H7 (cell line): ENCODE measurements around the gene ADPRM. TPM values are rescaled to one million over a fixed set of nuclear protein-coding genes. Genes with fewer than 3 reads are reported as not detected.

Experiments used
- DNase-seq: peaks from one replicate; pipeline ENCODE4 v3.0.0; 2012
- H3K27me3 ChIP-seq: 2 replicates; pipeline ENCODE4 v1.6.0; 2011; ENCODE audit warnings: mild to moderate bottlenecking, low read length; ENCODE audit not compliant: control insufficient read depth, insufficient read depth
- H3K36me3 ChIP-seq: replicated peaks from 2 replicates; pipeline ENCODE4 v1.5.1; 2011; ENCODE audit warnings: low read length; ENCODE audit not compliant: control insufficient read depth, insufficient read depth
- H3K4me3 ChIP-seq: 2 replicates; pipeline ENCODE4 v1.5.1; 2011; ENCODE audit warnings: low read depth, mild to moderate bottlenecking, control low read depth, low read length, moderate library complexity; ENCODE audit not compliant: insufficient read depth
- total RNA-seq: library from RNA; depleted of rRNA; stranded (reverse); fragments of >200 nt; shearing (Covaris generic); gene quantifications from 2 replicates; pipeline ENCODE4 v1.2.3, GENCODE V29; 2014; rRNA removed

ADPRM gene
- 7.9 and 11.0 TPM in 2 replicates for total RNA-seq

- peak; percentile 94 for DNase-seq
- peak within 1 kb of the TSS; percentile 93 for H3K4me3 ChIP-seq
- H3K27me3 ChIP-seq: no peaks in the 10 kb centered on the region
These were observed at the start of gene ADPRM, which contains the start of gene SCO1 for GRCh38 chr17:10697092-10698081. ADPRM (plus strand) TSS chr17:10697594; CDS start chr17:10704927, 7,333 bp downstream. SCO1 (minus strand) TSS chr17:10697533; CDS start chr17:10697507, 26 bp downstream.

GRCh38 chr17:10648381-10648780 lies 49.0 kb upstream of the ADPRM start:
- DNase-seq: no peak
- no peaks in the 10 kb centered on the region for H3K36me3 ChIP-seq
- H3K27me3 ChIP-seq: no peaks in the 10 kb centered on the region
- no peak overlapping the region for H3K4me3 ChIP-seq

More at GRCh38 chr17:10697092-10698081, at the start of gene ADPRM, which contains the start of gene SCO1:
- H3K36me3 ChIP-seq: peaks cover 12% of the 10 kb centered on the region

- DNase-seq: no peak
- H3K4me3 ChIP-seq: no peak overlapping the region
- no peaks in the 10 kb centered on the region for H3K36me3 ChIP-seq
- H3K27me3 ChIP-seq: no peaks in the 10 kb centered on the region
These were observed 48.4 kb upstream of the ADPRM start for GRCh38 chr17:10648956-10649355.

GRCh38 chr17:10649602-10650001 lies 47.8 kb upstream of the ADPRM start:
- Histone ChIP-seq H3K27me3 (no peaks in the 10 kb centered on the region), H3K4me3 (no peak overlapping the region), H3K36me3 (no peaks in the 10 kb centered on the region)
- no peak for DNase-seq

GRCh38 chr17:10651927-10652326 lies 45.5 kb upstream of the ADPRM start:
- Histone ChIP-seq H3K27me3 (no peaks in the 10 kb centered on the region), H3K36me3 (no peaks in the 10 kb centered on the region), H3K4me3 (no peak overlapping the region)
- no peak for DNase-seq

GRCh38 chr17:10652984-10653659 lies 44.3 kb upstream of the ADPRM start:
- Histone ChIP-seq H3K27me3 (no peaks in the 10 kb centered on the region), H3K36me3 (no peaks in the 10 kb centered on the region), H3K4me3 (no peak overlapping the region)
- peak; percentile 6 for DNase-seq

GRCh38 chr17:10653987-10654386 lies 43.4 kb upstream of the ADPRM start:
- Histone ChIP-seq H3K4me3 (no peak overlapping the region), H3K27me3 (no peaks in the 10 kb centered on the region), H3K36me3 (no peaks in the 10 kb centered on the region)
- no peak for DNase-seq

GRCh38 chr17:10657148-10657547 lies 40.2 kb upstream of the ADPRM start, which contains the start of gene MYH3:
MYH3 (minus strand) TSS chr17:10657309; CDS start chr17:10655064, 2,245 bp downstream.
- peak; percentile 49 for DNase-seq
- Histone ChIP-seq H3K27me3 (no peaks in the 10 kb centered on the region), H3K36me3 (no peaks in the 10 kb centered on the region), H3K4me3 (no peak within 1 kb of the TSS)

GRCh38 chr17:10657879-10658278 lies 39.5 kb upstream of the ADPRM start:
- H3K36me3 ChIP-seq: no peaks in the 10 kb centered on the region
- H3K27me3 ChIP-seq: no peaks in the 10 kb centered on the region
- no peak for DNase-seq
- H3K4me3 ChIP-seq: no peak overlapping the region

- Histone ChIP-seq H3K27me3 (no peaks in the 10 kb centered on the region), H3K4me3 (no peak overlapping the region)
- no peak for DNase-seq
These were observed 36.0 kb upstream of the ADPRM start for GRCh38 chr17:10661437-10661836.

GRCh38 chr17:10663231-10663630 lies 34.2 kb upstream of the ADPRM start:
- H3K27me3 ChIP-seq: no peaks in the 10 kb centered on the region
- DNase-seq: no peak

More at GRCh38 chr17:10661437-10661836, 36.0 kb upstream of the ADPRM start:
- H3K36me3 ChIP-seq: no peaks in the 10 kb centered on the region

GRCh38 chr17:10664571-10664970 lies 32.8 kb upstream of the ADPRM start:
- no peak for DNase-seq
- Histone ChIP-seq H3K36me3 (no peaks in the 10 kb centered on the region), H3K4me3 (no peak overlapping the region), H3K27me3 (no peaks in the 10 kb centered on the region)

More at GRCh38 chr17:10663231-10663630, 34.2 kb upstream of the ADPRM start:
- Histone ChIP-seq H3K4me3 (no peak overlapping the region), H3K36me3 (no peaks in the 10 kb centered on the region)

GRCh38 chr17:10666906-10667305 lies 30.5 kb upstream of the ADPRM start:
- no peak for DNase-seq
- H3K36me3 ChIP-seq: no peaks in the 10 kb centered on the region
- H3K27me3 ChIP-seq: no peaks in the 10 kb centered on the region
- H3K4me3 ChIP-seq: no peak overlapping the region

- no peaks in the 10 kb centered on the region for H3K27me3 ChIP-seq
- H3K36me3 ChIP-seq: no peaks in the 10 kb centered on the region
- no peak for DNase-seq
- no peak overlapping the region for H3K4me3 ChIP-seq
These were observed 28.6 kb upstream of the ADPRM start for GRCh38 chr17:10668775-10669174.
